Activated naive CD8-positive, alpha-beta T cell treated with anti-CD3 and anti-CD28 coated beads, Interleukin-2, amount 50 U/mL, for 16 hours (primary cell): Measurements from ENCODE around the gene SDF4.

Experiments
- DNase-seq: peaks from one replicate; pipeline ENCODE4 v3.0.0-alpha.2; 2020; ENCODE audit warnings: low read depth, low spot score

Gene SDF4

GRCh38 chr1:1212780-1213344 lies 18.9 kb downstream of the SDF4 start:
- no peak for DNase-seq

- no peak for DNase-seq
Observed at GRCh38 chr1:1211541-1212441, 20.0 kb downstream of the SDF4 start.

- no peak for DNase-seq
Observed at GRCh38 chr1:1210726-1211540, 20.9 kb downstream of the SDF4 start.

GRCh38 chr1:1208713-1209433 lies 22.9 kb downstream of the SDF4 start:
- DNase-seq = no peak

- DNase-seq = no peak
Observed at GRCh38 chr1:1207571-1207892, 24.3 kb downstream of the SDF4 start.

- DNase-seq = no peak
Observed at GRCh38 chr1:1206966-1207531, 24.8 kb downstream of the SDF4 start.

GRCh38 chr1:1206376-1206965 lies 25.3 kb downstream of the SDF4 start, which contains the start of gene TNFRSF18:
Gene TNFRSF18, minus strand, starts transcription at chr1:1206592. Its CDS starts 21 bp downstream, at chr1:1206571.
- DNase-seq = no peak

GRCh38 chr1:1205769-1206375 lies 25.9 kb downstream of the SDF4 start:
- DNase-seq = no peak

GRCh38 chr1:1204998-1205768 lies 26.6 kb downstream of the SDF4 start:
- DNase-seq = no peak

- no peak for DNase-seq
Observed at GRCh38 chr1:1204425-1204920, 27.3 kb downstream of the SDF4 start.

- no peak for DNase-seq
Observed at GRCh38 chr1:1203561-1204424, 28.0 kb downstream of the SDF4 start.

GRCh38 chr1:1202831-1203560 lies 28.8 kb downstream of the SDF4 start:
- DNase-seq = no peak

- DNase-seq = peak; percentile 70
Observed at GRCh38 chr1:1200876-1201810, 30.7 kb downstream of the SDF4 start.

GRCh38 chr1:1199961-1200875 lies 31.6 kb downstream of the SDF4 start:
- DNase-seq = no peak

- no peak for DNase-seq
Observed at GRCh38 chr1:1199141-1199960, 32.5 kb downstream of the SDF4 start.
